K562 (cell line): ENCODE data around the gene HIF1A.

Experiments used
- MAFF ChIP-seq: IDR thresholded peaks from 2 replicates; pipeline ENCODE4 v1.6.1; 2012; ENCODE audit warnings: low read length, improper control_type of control experiment
- MAFK ChIP-seq: IDR thresholded peaks from 2 replicates; pipeline ENCODE4 v1.6.1; 2011; ENCODE audit warnings: low read length, improper control_type of control experiment
- MXI1 ChIP-seq: IDR thresholded peaks from 2 replicates; pipeline ENCODE4 v1.6.1; 2011; ENCODE audit warnings: low read depth, mild to moderate bottlenecking, improper control_type of control experiment, low read length
- NBN ChIP-seq: fragments of 450-650 bp; IDR thresholded peaks from 2 replicates; pipeline ENCODE4 v1.6.1; 2016; ENCODE audit warnings: low read depth, mild to moderate bottlenecking
- SAP30 ChIP-seq: fragments of 200-600 bp; sonication (generic); IDR thresholded peaks from 2 replicates; pipeline ENCODE4 v1.6.1; 2012; ENCODE audit warnings: borderline replicate concordance, low read depth, mild to moderate bottlenecking, moderate library complexity, low read length, control low read depth, inconsistent platforms; ENCODE audit not compliant: insufficient read depth, poor library complexity, severe bottlenecking
- TAF1 ChIP-seq: IDR thresholded peaks from 2 replicates; pipeline ENCODE4 v1.6.1; 2011; ENCODE audit warnings: mild to moderate bottlenecking, low read length, moderate library complexity; ENCODE audit not compliant: insufficient read depth, control insufficient read depth, severe bottlenecking; ENCODE audit errors: extremely low read depth
- ZNF274 ChIP-seq: IDR thresholded peaks from 2 replicates; pipeline ENCODE4 v1.6.1; 2011; ENCODE audit warnings: low read depth, mild to moderate bottlenecking, low read length, moderate library complexity, borderline replicate concordance
- TF ChIP-seq, protein P1 (sequence below), 3 experiments: IDR thresholded peaks in 2 of 3; conservative IDR thresholded peaks in 1 of 3; 2 replicates each; pipeline ENCODE4 v1.5.1; 2011 to 2012; ENCODE audit warnings: low read length in 3 of 3, mild to moderate bottlenecking in 3 of 3, control low read depth in 2 of 3, improper control_type of control experiment in 1 of 3, inconsistent platforms in 1 of 3, low read depth in 1 of 3, mixed read lengths in 1 of 3, moderate library complexity in 1 of 3; ENCODE audit not compliant: insufficient read depth in 2 of 3
- TF ChIP-seq, protein P2 (sequence below): sonication (generic); formaldehyde crosslinking; IDR thresholded peaks from 2 replicates; pipeline ENCODE4 v1.5.0; 2020; ENCODE audit warnings: missing genetic modification reagents
- TF ChIP-seq, protein P3 (sequence below): fragments of 200-400 bp; formaldehyde crosslinking; IDR thresholded peaks from 2 replicates; pipeline ENCODE4 v1.6.1; 2017; ENCODE audit warnings: mild to moderate bottlenecking, low read depth, low read length, moderate library complexity

DNA sequence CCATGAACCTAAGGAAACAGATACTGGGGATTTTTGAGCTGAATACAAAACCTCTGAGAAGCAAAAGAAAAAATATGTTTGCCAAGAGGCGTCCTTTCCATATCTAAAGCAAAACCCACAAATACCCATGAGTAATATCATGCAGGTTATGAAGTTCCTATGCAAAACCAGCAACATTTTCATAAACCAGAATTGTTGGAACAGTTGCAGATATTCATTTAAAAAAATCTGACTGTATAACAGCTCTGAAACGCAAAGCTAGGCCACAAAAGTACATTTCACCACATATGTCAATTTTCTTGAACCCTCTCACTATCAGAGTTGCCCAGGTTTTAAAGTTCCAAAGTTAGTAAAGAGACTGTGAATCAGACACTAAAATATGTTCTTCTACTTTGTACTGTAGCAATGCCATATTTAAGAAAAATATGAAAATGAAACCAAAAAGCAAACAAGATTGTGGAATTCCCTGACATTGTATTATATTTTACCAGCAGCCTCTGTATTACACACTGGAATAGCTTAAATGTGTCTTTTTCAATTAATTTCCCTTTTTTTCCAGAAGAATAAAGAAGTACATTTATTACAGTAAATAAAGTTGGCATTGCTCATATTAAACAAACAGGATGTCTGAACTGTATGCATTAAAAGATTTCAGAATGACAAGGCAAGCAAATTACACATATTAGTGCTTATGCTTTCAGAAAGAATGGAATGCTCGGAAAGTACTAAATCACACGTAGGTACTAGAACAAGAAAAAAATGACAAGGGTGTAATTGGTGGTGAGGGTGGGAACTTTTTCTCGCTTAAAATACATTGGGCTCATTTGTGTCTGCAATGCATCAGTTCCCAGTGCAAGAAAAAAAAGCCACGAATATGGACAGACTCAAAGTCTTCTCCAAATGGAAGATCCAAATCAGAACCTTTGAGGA, 33.6 kb upstream of the HIF1A start:
- TF ChIP-seq MAFF = no peak
- TF ChIP-seq MXI1 = no peak
- TF ChIP-seq NBN = no peak
- TF ChIP-seq SAP30 = no peak
- TF ChIP-seq TAF1 = no peak
- TF ChIP-seq, protein P1, sequence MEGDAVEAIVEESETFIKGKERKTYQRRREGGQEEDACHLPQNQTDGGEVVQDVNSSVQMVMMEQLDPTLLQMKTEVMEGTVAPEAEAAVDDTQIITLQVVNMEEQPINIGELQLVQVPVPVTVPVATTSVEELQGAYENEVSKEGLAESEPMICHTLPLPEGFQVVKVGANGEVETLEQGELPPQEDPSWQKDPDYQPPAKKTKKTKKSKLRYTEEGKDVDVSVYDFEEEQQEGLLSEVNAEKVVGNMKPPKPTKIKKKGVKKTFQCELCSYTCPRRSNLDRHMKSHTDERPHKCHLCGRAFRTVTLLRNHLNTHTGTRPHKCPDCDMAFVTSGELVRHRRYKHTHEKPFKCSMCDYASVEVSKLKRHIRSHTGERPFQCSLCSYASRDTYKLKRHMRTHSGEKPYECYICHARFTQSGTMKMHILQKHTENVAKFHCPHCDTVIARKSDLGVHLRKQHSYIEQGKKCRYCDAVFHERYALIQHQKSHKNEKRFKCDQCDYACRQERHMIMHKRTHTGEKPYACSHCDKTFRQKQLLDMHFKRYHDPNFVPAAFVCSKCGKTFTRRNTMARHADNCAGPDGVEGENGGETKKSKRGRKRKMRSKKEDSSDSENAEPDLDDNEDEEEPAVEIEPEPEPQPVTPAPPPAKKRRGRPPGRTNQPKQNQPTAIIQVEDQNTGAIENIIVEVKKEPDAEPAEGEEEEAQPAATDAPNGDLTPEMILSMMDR (IDR thresholded peaks at IDR 0.05 in 2 of 3, conservative IDR thresholded peaks at IDR 0.05 in 1 of 3; ENCODE audit: insufficient read depth in 2 of 3, low read depth in 1 of 3, low read length in 3 of 3) = no peak
- no peak for TF ChIP-seq ZNF274
- TF ChIP-seq MAFK = no peak
- TF ChIP-seq, protein P2, sequence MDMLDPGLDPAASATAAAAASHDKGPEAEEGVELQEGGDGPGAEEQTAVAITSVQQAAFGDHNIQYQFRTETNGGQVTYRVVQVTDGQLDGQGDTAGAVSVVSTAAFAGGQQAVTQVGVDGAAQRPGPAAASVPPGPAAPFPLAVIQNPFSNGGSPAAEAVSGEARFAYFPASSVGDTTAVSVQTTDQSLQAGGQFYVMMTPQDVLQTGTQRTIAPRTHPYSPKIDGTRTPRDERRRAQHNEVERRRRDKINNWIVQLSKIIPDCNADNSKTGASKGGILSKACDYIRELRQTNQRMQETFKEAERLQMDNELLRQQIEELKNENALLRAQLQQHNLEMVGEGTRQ (CRISPR knock-in tag) = no peak
- TF ChIP-seq, protein P3, sequence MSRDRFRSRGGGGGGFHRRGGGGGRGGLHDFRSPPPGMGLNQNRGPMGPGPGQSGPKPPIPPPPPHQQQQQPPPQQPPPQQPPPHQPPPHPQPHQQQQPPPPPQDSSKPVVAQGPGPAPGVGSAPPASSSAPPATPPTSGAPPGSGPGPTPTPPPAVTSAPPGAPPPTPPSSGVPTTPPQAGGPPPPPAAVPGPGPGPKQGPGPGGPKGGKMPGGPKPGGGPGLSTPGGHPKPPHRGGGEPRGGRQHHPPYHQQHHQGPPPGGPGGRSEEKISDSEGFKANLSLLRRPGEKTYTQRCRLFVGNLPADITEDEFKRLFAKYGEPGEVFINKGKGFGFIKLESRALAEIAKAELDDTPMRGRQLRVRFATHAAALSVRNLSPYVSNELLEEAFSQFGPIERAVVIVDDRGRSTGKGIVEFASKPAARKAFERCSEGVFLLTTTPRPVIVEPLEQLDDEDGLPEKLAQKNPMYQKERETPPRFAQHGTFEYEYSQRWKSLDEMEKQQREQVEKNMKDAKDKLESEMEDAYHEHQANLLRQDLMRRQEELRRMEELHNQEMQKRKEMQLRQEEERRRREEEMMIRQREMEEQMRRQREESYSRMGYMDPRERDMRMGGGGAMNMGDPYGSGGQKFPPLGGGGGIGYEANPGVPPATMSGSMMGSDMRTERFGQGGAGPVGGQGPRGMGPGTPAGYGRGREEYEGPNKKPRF = no peak
